ENCODE results near the gene UROS. TPM values are rescaled to one million over a fixed set of nuclear protein-coding genes. Genes with fewer than 3 reads are reported as not detected.

The UROS gene
- total RNA-seq, 1 experiment from 2014 or later: 48.7 TPM

Small RNA genes lying within 50 kb of the gene (microRNA-seq; reads per million reads assigned to microRNA genes)
- 1.0 reads per million for gene MIR4484 (ENCODE audit: borderline number of aligned reads)

Other genes with a start within 250 kb of the UROS start
- gene TEX36, start 140.1 kb downstream of the UROS start, total RNA-seq (2021): not detected in 3 replicates
- 27.5 to 32.9 TPM (median 29.2 TPM) in 3 replicates for gene EDRF1, start 103.5 kb downstream of the UROS start, total RNA-seq (2021)
- gene MMP21, start 47.4 kb downstream of the UROS start, total RNA-seq (2021): not detected in 3 replicates
- 95.3 to 102 TPM (median 96.4 TPM) in 3 replicates for gene BCCIP, start 288 bp upstream of the UROS start, total RNA-seq (2021)
- 22.7 to 28.0 TPM (median 25.6 TPM) in 3 replicates for gene DHX32, start 58.0 kb upstream of the UROS start, total RNA-seq (2021)
- 1.8 to 3.4 TPM (median 2.8 TPM) in 3 replicates for gene FANK1, start 73.3 kb upstream of the UROS start, total RNA-seq (2021)

Measured in WTC11 (cell line).